Brain pericyte (primary cell): Measurements from ENCODE around the gene MCF2L.

Experiments
- DNase-seq: peaks from one replicate; pipeline ENCODE4 v3.0.0-alpha.2; 2012; ENCODE audit warnings: low read depth, low spot score

MCF2L gene

GRCh38 chr13:112962911-112963625 is 5.9 kb upstream of the MCF2L start:
- no peak for DNase-seq

GRCh38 chr13:112963641-112964040 is 5.4 kb upstream of the MCF2L start:
- DNase-seq: no peak

- DNase-seq: no peak
Measured at GRCh38 chr13:112964971-112965492, 4.0 kb upstream of the MCF2L start.

- DNase-seq: no peak
Measured at GRCh38 chr13:112965573-112966115, 3.4 kb upstream of the MCF2L start.

- no peak for DNase-seq
Measured at GRCh38 chr13:112966776-112967175, 2.2 kb upstream of the MCF2L start.

- no peak for DNase-seq
Measured at GRCh38 chr13:112967686-112968379, 1.2 kb upstream of the MCF2L start.

GRCh38 chr13:112968380-112968909 is 569 bp upstream of the MCF2L start:
- DNase-seq: no peak

- DNase-seq: no peak
Measured at GRCh38 chr13:112969692-112970338, 801 bp downstream of the MCF2L start.

- no peak for DNase-seq
Measured at GRCh38 chr13:112970552-112971287, 1.7 kb downstream of the MCF2L start.

- DNase-seq: no peak
Measured at GRCh38 chr13:112971288-112971643, 2.3 kb downstream of the MCF2L start.

GRCh38 chr13:112972258-112972657 is 3.2 kb downstream of the MCF2L start:
- no peak for DNase-seq

- DNase-seq: no peak
Measured at GRCh38 chr13:112972867-112973576, 4.0 kb downstream of the MCF2L start.

- no peak for DNase-seq
Measured at GRCh38 chr13:112973577-112973951, 4.5 kb downstream of the MCF2L start.

GRCh38 chr13:112974125-112974524 is 5.1 kb downstream of the MCF2L start:
- DNase-seq: no peak

GRCh38 chr13:112974671-112975070 is 5.7 kb downstream of the MCF2L start:
- no peak for DNase-seq

- DNase-seq: no peak
Measured at GRCh38 chr13:112975401-112975939, 6.5 kb downstream of the MCF2L start.

- DNase-seq: no peak
Measured at GRCh38 chr13:112976526-112976925, 7.5 kb downstream of the MCF2L start.

GRCh38 chr13:112977091-112977490 is 8.1 kb downstream of the MCF2L start:
- no peak for DNase-seq

- DNase-seq: no peak
Measured at GRCh38 chr13:112977525-112977924, 8.5 kb downstream of the MCF2L start.

- no peak for DNase-seq
Measured at GRCh38 chr13:112978561-112979405, 9.8 kb downstream of the MCF2L start.
